LNCaP clone FGC (cell line): ENCODE results near the gene LEF1.

Experiments
- DNase-seq: peaks from one replicate; pipeline ENCODE4 v3.0.0-alpha.2; 2011; ENCODE audit warnings: low read depth
- H3K4me3 ChIP-seq: 2 replicates; pipeline ENCODE4 v1.5.1; 2011; ENCODE audit warnings: mild to moderate bottlenecking, low read depth, low read length, control low read depth
- TF ChIP-seq, protein P1 (sequence below): IDR thresholded peaks from 2 replicates; pipeline ENCODE4 v1.5.1; 2012; ENCODE audit warnings: mild to moderate bottlenecking; ENCODE audit not compliant: control insufficient read depth, insufficient read depth; ENCODE audit errors: extremely low read depth

Gene LEF1

DNA sequence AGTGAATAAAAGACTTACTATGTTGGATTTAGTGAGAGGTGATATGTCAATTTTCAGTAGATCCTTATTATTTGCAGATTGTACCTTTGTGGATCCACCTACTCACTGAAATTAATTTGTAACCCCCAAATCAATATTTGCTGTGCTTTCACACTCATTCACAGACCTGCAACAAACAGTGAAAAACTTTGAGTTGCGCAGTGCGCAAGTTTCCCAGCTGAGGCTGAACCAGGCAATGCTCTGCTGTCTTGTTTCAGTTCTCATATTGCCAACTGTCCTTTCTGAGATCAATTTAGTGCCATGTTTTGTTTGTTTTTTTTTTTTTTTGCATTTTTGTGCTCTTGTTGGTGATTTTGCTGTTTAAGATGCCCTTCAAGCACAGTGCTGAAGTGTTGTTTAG is 40.8 kb upstream of the LEF1 start:
- no peak overlapping the region for H3K4me3 ChIP-seq
- TF ChIP-seq, protein P1, sequence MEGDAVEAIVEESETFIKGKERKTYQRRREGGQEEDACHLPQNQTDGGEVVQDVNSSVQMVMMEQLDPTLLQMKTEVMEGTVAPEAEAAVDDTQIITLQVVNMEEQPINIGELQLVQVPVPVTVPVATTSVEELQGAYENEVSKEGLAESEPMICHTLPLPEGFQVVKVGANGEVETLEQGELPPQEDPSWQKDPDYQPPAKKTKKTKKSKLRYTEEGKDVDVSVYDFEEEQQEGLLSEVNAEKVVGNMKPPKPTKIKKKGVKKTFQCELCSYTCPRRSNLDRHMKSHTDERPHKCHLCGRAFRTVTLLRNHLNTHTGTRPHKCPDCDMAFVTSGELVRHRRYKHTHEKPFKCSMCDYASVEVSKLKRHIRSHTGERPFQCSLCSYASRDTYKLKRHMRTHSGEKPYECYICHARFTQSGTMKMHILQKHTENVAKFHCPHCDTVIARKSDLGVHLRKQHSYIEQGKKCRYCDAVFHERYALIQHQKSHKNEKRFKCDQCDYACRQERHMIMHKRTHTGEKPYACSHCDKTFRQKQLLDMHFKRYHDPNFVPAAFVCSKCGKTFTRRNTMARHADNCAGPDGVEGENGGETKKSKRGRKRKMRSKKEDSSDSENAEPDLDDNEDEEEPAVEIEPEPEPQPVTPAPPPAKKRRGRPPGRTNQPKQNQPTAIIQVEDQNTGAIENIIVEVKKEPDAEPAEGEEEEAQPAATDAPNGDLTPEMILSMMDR = no peak
- DNase-seq = no peak

DNA sequence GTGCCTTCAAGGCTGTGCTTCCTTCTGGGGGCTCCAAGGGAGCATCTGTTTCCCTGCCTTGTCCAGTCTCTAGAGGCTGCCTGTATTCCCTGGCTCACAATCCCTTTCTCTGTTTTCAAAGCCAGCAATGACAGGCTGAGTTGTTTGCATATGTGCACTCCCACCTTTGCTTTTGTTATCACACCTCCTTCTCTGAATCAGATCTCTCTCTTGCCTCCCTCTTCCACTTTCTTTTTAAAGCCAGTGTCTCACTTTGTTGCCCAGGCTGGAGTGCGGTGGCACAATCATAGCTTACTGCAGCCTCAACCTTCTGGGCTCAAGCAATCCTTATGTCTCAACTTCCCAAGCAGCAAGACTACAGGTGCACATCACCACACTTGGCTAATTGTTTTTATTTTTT is 37.1 kb upstream of the LEF1 start:
- no peak for DNase-seq
- TF ChIP-seq, protein P1 = no peak
- no peak overlapping the region for H3K4me3 ChIP-seq

DNA sequence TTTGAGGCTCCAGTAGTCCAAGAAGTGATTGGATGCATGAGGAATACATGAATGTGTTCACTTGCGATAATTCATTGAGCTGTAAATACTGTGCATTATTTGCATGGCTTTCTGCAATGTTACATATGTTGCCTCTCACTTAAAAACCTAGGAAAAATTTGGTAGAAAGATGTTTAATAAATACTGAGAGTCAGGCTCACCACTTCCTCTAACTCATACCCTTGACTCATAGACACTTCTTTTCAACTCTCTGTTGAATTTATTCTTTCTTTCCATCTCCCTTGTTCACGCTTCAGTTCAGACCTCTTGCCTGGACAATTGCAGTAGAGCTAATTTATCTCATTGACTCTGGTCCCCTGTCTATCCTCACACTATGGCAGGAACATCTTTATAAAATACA is 35.8 kb upstream of the LEF1 start:
- DNase-seq = no peak
- H3K4me3 ChIP-seq = no peak overlapping the region
- TF ChIP-seq, protein P1 = no peak

DNA sequence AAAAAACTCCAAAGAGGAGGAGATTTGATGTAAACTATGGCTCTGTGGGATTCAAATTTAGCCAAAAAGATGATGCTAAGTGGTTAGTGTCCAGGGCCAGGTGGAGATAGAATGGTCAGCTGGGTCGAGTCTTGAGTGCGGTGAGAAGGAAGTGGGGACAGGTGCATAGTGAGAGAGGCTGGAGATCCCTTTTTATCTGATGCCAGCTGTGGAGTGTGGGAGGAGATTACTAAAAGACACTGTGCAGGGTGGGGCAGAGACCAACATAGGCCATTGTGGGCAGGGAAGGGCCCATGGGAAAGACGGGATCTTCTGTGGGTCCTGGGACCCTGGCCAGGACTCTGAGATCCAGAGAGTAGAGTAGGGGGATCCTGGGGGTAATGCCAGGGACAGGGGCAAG is 34.6 kb upstream of the LEF1 start:
- TF ChIP-seq, protein P1 = no peak
- no peak overlapping the region for H3K4me3 ChIP-seq
- DNase-seq = no peak

DNA sequence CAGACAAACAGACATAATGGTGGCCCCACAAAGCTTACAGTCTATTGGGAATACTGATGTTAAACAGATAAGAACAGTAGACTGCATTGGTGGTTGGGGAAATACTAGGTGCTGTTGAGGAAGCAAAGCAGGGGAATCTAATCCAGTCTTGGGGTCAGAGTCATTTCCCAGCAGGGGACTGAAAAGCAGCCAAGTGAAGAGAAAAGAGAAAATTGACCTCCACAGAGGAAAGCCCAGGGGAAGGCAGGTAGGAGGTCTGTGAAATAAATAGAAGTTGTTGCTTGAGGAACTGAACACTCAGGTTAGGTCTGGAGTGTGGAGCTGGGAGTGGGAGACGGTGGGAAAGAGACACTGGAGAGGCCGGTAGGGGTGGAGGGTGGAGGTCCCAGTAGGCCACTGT is 33.0 kb upstream of the LEF1 start:
- H3K4me3 ChIP-seq = no peak overlapping the region
- DNase-seq = no peak
- TF ChIP-seq, protein P1 = no peak

DNA sequence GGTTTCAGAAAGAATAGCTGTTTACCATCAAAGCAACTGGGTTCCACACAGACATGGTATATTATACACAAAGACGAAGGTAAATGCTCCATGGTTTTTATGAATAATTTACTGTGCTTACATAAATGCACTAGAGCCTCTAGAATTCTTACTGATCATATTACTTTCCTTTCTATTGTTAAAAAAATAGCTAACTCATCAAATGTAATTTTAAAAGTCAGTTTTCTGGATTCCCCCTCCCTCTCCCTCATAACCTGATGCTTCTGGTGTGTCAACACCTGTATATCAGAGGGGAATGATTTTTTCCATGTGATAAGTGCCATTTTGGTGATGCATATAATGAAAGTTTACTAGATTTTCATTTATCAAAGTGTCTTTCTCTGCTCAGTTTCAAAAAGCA is 31.1 kb upstream of the LEF1 start:
- TF ChIP-seq, protein P1 = no peak
- no peak overlapping the region for H3K4me3 ChIP-seq
- no peak for DNase-seq

DNA sequence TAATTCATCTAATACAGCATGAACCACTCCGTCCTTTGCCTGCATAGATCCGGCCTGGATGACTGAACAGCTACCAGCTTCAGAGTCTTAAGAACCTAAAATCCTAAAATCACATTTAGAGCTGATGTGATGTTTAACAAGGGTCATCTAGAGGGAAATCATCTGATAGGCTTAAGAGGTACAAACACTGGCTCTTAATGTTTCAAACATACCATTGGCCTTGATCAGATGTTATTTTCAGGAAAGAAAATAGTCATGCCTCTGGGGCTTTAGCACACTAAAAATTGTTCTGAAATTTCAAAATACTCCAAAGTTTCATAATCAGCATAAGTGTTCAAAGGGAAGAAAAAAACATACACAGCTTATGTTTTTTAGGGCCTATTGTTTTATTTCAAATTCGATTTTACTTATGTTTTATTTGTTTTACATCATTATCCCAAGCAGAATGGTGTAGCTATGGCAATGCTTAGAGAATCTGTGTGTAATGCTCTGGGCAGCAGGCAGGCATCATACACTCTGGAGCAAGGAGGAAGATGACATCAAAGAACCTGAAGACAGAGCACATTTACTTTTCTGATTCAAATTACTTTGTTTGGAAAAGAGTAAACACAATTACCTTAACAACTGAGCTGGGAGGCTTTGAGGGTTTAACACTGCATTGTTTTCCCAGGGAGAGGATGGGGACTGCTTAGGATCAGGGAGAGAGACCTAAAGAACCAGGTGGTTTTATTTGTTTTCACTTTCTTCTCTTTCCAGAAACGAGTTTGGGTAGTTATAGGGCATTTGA is 25.3 kb upstream of the LEF1 start:
- no peak for DNase-seq

More for the DNA sequence above, 25.3 kb upstream of the LEF1 start:
- TF ChIP-seq, protein P1 = no peak
- H3K4me3 ChIP-seq = no peak overlapping the region
